NCI-H460 (cell line): ENCODE results near the gene S100A3. TPM values are rescaled to one million over a fixed set of nuclear protein-coding genes. Genes with fewer than 3 reads are reported as not detected.

Source experiments
- DNase-seq: peaks from one replicate; pipeline ENCODE4 v3.0.0-alpha.2; 2016; ENCODE audit warnings: low read depth; ENCODE audit errors: extremely low read depth
- total RNA-seq: library from RNA; depleted of rRNA; stranded (reverse); fragments of >200 nt; shearing (Covaris generic); gene quantifications from 2 replicates; pipeline ENCODE4 v1.2.3, GENCODE V29; 2014; rRNA removed

Gene S100A3
- total RNA-seq, 1 experiment from 2014 or later: 1.1 TPM

DNA sequence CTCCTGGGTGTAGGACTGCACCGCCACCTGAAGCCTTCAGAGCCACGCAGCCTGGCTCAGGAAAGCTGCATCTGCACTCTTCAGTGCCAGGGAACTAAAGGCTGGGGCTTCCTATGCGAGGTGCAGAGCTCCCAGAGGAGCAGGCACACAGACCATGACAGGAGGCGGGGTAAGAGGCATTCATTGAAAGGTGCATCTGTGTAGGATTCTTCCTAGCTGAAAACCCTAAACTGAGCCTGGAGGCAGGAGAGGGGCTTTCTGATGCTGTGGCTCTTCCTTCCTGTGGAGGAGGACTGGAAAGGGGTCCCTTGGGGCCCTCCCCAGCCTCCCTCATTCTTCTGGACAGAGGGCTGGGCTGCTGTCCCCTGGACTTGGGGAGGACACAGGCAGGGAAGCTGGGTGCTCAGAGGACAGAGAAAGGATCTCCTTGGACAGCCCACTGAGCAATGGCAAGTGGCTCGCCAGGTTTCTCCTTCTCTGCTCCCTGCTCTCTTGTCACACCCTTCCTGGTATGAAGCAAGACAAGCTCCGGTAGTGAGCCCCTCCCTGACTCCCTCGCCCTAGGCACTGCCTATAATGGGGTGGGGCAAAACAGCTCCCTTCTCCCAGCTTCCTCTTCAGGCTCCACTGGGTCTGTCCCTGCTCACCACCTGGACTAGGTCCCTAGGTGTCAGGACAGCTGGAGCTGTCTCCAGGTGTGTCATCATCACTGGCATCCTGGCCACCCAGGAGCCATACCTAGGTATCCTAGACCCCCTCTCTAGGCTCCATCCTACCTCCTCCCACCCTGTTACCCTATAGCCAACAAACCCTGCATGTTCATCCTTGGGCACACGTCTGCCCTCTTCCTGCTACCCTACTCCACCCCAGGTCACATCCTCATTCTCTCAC lies 33.3 kb downstream of the S100A3 start:
- DNase-seq: peak; percentile 73

DNA sequence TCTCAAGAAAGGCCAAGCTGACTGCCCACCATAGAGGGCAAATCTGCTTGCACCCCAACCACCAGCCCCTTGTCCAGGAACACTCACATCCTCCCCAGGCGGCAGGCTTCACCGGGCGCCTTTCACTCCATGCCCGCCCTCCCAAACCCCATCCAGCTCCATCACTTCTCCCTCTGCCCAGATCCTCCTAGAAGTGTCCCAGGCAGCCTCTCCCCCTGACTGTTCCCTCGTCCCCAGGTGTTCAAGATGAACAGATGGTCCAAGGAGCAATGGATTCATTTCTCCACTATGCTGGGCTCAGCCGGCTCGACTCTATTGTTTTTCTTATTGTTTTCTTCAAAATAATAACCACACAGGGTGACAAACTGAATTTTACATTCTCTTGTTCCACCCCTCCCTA lies 35.4 kb downstream of the S100A3 start:
- DNase-seq: no peak

DNA sequence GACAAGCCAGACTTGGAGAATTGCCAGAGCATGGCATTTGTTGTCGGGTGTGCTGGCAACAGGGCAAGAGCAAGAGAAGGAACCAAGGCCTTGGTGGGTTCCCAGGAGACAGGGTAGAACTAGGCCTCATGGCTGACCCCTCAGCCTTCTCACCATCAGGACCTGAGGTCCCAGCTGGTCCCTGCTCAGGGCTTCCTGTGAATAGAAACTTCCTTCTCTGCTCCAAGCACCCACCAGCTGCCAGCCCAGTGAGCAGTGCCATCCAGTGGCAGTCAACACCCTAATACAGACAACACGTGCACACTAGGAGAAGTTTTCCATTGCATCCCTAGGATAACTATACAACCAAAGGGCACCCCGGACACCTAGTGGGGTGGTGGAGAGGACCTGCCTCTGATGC lies 36.0 kb downstream of the S100A3 start:
- no peak for DNase-seq

DNA sequence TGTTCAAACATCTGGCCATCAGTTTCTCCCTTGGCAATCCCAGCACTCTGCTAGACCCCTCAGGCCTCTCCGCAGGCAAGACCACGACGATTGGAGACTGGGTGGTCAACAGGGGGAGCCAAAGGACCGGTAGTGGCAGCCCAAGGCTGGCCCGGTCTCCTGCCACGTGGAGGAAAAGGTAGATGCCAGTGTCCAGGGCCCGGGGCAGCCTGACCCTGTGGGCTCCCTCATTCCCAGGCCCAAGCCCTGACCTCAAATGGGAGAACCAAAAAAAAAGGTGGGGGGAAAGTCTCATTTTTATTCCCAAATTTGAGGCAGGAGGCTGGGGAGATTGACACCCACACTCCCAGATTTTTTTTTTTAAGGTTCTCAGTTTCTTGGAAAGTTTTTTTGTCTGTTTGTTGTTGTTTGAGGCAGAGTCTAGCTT lies 38.1 kb downstream of the S100A3 start:
- DNase-seq: peak; percentile 88

DNA sequence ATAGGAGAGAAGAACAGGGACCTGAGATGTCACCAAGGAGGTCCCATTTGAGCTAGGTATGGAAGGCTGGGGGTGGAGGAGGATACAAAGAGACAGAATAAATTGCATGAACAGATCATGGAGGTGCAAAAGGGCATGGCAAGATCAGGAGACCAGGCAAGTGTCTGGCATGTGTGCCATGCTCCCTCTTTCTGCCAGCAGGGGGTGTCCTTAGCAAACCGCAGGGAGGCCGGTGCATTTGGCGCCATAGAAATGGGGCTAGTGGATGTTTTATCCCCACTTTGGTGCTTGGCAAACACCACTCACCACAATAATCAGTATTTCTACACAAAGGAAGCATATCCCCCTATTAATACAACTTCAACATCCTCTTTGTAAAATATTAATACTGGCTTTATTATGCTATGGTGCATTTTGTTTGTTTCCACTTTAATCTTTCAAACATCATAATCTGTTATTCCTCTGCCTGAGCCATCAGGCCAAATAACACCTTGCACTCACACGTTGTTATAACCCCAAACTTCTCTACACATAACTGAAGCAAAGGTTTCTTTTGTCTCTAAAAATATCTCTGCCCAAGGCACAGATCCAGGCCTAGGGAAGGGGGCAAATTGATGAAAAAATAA lies 39.2 kb downstream of the S100A3 start:
- DNase-seq: peak; percentile 52

DNA sequence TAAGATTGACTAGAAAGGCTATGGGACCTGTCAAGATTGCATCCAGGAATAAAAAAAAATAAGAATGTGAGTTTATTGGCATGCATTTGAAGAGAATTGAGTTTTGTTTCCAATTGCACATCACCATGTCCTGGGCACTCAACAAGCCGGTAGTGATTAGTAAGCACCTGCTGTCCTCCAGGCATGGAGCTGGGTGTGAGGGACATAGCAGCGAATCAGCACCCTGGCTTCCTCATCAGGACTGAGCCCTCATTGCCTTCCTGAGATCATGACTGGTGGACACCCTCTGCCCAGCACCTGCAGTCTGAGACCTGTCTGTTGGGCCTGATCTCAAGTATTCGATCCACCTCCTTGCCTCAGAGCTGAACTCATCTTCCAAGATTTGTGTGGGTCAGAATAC lies 40.0 kb downstream of the S100A3 start:
- no peak for DNase-seq

DNA sequence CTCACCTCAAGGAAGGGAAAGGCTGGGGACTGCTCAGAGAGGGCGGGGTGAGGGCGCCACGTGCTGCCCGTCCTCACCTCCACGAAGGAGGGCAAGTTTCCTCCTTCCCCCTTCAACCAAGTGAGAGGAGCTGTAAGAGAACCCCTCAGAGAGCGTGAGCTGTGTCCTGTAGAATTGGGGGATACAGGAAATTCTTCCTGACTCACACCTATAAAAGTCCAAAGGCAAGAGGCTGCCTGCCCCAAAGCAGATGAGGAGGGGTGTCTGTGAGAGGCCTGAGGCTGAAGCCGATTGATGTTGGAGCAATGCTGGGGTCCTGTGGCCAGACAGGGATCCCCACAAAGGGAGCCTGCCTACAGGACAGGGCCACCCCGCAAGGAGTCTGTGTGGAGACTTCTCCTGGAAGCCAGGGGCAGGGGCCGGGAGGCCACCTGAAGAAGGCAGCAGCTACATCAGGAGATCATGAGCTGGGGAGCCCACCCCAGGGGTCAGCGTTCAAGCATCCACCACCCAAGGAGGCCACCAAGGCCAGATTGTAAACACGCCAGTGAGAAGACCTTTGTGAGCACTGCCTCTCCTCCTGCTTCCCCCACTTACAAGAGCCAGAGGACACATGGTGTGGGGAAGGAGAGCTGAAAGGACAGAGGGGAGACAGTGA lies 41.0 kb downstream of the S100A3 start:
- no peak for DNase-seq

DNA sequence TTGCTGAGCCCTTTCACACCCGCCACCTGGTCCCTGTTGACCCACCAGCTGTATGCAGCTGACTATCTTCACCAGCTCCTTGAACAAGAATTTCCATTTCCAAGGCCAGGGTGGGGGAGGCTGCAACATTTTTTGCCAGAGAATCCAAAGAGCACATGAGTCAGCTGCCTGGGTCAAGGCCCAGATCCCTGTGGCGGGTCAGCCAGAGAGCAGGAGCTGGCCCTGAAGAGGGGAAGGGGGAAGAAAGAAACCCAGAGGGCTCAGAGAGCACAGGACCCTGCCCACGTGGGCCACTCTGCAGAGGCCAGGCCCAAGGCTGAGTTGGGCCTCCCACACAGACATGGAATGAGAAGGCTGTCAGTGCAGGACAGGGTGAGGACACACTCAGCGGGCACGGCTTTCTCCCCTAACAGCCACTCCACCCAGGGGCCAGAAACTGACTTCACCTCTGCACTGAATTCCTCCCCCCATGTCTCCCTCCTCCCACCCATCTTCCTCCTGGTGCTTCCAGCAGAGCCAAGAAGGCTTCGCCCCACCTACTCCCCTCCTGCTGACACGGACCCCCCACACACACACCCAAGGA lies 42.1 kb downstream of the S100A3 start:
- no peak for DNase-seq

DNA sequence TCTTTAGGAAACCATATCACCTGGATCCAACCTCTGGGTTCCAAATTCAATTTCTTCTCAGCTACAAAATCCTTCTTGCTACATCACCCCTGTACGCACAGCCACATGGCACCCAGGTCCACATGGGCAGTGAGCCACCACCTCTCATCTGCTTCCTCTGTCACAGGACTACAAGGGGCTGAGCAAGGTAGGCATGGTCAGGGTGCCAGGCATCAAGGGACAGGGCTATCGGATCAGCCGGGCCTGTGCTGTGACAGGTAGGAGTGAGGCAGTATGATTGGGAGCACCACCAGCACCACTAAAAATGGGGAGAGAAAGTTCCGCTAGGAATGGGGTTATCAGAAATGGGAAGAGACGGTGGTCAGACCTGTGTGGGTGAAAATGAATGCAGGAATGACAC lies 42.7 kb downstream of the S100A3 start:
- no peak for DNase-seq

DNA sequence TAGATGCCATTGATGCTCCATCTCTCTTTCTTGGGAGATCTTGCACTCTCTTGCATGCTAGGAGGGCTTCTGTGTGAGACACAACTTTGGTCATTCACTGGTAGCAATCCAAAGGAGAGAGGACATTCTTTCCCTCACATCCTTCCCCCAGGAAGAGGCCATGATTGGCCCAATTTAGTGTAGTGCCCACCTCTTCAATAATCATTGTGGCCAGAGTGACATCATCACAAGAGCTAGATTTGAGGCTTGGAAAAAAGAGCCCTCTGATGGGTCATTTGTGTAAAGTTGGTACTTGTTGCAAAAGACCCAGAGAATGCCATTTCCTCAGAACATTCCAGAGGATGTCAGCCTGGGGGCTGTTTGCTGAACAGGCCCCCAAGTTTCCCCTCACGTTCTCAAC lies 43.5 kb downstream of the S100A3 start:
- DNase-seq: no peak

DNA sequence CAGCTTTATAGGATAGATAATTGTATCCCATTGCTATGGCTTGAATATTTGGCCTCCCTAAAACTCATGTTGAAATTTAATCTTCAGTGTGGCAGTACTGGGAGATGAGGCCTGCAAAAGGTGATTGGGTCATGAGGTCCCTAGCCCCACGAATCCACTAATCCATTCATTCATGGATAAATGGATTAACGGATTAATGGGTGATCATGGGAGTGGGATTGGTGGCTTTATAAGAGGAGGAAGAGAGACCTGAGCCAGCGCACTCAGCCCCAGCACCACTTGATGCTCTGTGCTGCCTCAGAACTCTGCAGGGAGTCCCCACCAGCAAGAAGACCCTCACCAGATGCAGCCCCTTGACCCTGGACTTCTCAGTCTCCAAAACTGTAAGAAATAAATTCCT lies 45.3 kb downstream of the S100A3 start:
- DNase-seq: no peak

DNA sequence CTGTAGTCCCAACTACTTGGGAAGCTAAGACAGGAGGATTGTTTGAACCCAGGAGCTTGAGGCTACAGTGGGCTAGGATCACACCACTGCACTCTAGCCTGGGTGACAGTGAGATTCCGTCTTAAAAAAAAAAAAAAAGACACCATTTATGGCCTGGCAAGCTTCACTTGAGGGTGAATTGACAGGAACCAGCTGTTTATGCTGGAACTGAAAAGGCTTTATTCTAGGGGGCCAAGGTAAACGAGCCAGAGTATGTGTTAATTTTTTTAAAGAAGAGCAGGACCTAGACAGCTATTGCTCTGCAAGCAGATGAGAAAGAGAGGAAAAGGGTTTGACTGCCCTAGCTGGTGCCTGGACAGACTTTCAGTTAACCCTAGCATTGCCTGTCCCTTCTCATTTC lies 50.3 kb downstream of the S100A3 start:
- DNase-seq: no peak

Other genes starting within 250 kb of the S100A3 start
- not detected in 2 replicates for gene PGLYRP3, start 236.3 kb downstream of the S100A3 start, total RNA-seq
- not detected in 2 replicates for gene PGLYRP4, start 200.4 kb downstream of the S100A3 start, total RNA-seq
- gene S100A9, start 191.4 kb downstream of the S100A3 start, total RNA-seq: 1.9 and 2.3 TPM in 2 replicates
- gene S100A12, start 173.6 kb downstream of the S100A3 start, total RNA-seq: not detected in 2 replicates
- not detected in 2 replicates for gene S100A8, start 158.2 kb downstream of the S100A3 start, total RNA-seq
- not detected in 2 replicates for gene S100A7A, start 132.7 kb downstream of the S100A3 start, total RNA-seq
- gene S100A7, start 88.6 kb downstream of the S100A3 start, total RNA-seq: not detected in 2 replicates
- 743 and 832 TPM in 2 replicates for gene S100A6, start 13.3 kb downstream of the S100A3 start, total RNA-seq
- gene S100A5, start 8.3 kb downstream of the S100A3 start, total RNA-seq: 0.30 TPM in 1 of 2 replicates, not detected in the other
- 201 and 238 TPM in 2 replicates for gene S100A4, start 3.5 kb downstream of the S100A3 start, total RNA-seq
- 4.0 and 5.6 TPM in 2 replicates for gene S100A2, start 16.6 kb upstream of the S100A3 start, total RNA-seq
- 96.5 and 101 TPM in 2 replicates for gene S100A16, start 63.9 kb upstream of the S100A3 start, total RNA-seq
- not detected in 2 replicates for gene S100A14, start 67.1 kb upstream of the S100A3 start, total RNA-seq
- gene S100A13, start 78.2 kb upstream of the S100A3 start, total RNA-seq: 74.4 and 99.7 TPM in 2 replicates
- not detected in 2 replicates for gene S100A1, start 79.2 kb upstream of the S100A3 start, total RNA-seq
- 82.8 and 101 TPM in 2 replicates for gene CHTOP, start 84.8 kb upstream of the S100A3 start, total RNA-seq
- gene SNAPIN, start 109.4 kb upstream of the S100A3 start, total RNA-seq: 72.9 and 80.0 TPM in 2 replicates
- gene ILF2, start 121.7 kb upstream of the S100A3 start, total RNA-seq: 294 and 315 TPM in 2 replicates
- 3.0 and 3.3 TPM in 2 replicates for gene NPR1, start 129.4 kb upstream of the S100A3 start, total RNA-seq
- 36.3 and 46.6 TPM in 2 replicates for gene INTS3, start 178.8 kb upstream of the S100A3 start, total RNA-seq
- gene SLC27A3, start 226.1 kb upstream of the S100A3 start, total RNA-seq: 0.69 and 1.2 TPM in 2 replicates